Thoracic aorta endothelial cell (primary cell): ENCODE data around the gene ZNF665. TPM values are rescaled to one million over a fixed set of nuclear protein-coding genes. Genes with fewer than 3 reads are reported as not detected.

Experiments
- total RNA-seq: library from RNA; depleted of rRNA; stranded (reverse); fragments of >200 nt; gene quantifications from 2 replicates; pipeline ENCODE4 v1.2.3, GENCODE V29; 2012

ZNF665 gene
- 1.1 and 1.9 TPM in 2 replicates for total RNA-seq

GRCh38 chr19:53192771-53193534 is at the start of gene ZNF665:
Gene ZNF665, minus strand, starts transcription at chr19:53193358. Its CDS starts 10,460 bp downstream, at chr19:53182898.

GRCh38 chr19:53132141-53132991 is 60.8 kb downstream of the ZNF665 start, which contains the start of gene ZNF415:
Gene ZNF415, minus strand, starts transcription at chr19:53132910. Its CDS starts 10,234 bp downstream, at chr19:53122676.

Other genes starting within 250 kb of the ZNF665 start
- 9.3 and 9.6 TPM in 2 replicates for gene ZNF816, start 230.5 kb downstream of the ZNF665 start, total RNA-seq
- gene ERVV-1, start 179.4 kb downstream of the ZNF665 start, total RNA-seq, result not detected in 2 replicates
- gene ERVV-2, start 148.6 kb downstream of the ZNF665 start, total RNA-seq, result not detected in 2 replicates
- 27.9 and 28.6 TPM in 2 replicates for gene ZNF160, start 89.9 kb downstream of the ZNF665 start, total RNA-seq
- gene ZNF415, start 60.4 kb downstream of the ZNF665 start, total RNA-seq, result 0.29 and 0.80 TPM in 2 replicates
- gene ZNF347, start 34.3 kb downstream of the ZNF665 start, total RNA-seq, result 6.8 and 8.5 TPM in 2 replicates
- 23.1 and 23.8 TPM in 2 replicates for gene ZNF677, start 61.5 kb upstream of the ZNF665 start, total RNA-seq
- not detected in 2 replicates for gene VN1R2, start 64.9 kb upstream of the ZNF665 start, total RNA-seq
- gene VN1R4, start 74.4 kb upstream of the ZNF665 start, total RNA-seq, result not detected in 2 replicates
- 9.2 and 9.7 TPM in 2 replicates for gene ZNF845, start 140.4 kb upstream of the ZNF665 start, total RNA-seq
- 5.9 and 6.7 TPM in 2 replicates for gene ZNF525, start 172.3 kb upstream of the ZNF665 start, total RNA-seq
- gene ZNF765, start 201.8 kb upstream of the ZNF665 start, total RNA-seq, result 11.4 and 11.9 TPM in 2 replicates
- gene ZNF761, start 238.6 kb upstream of the ZNF665 start, total RNA-seq, result 11.3 and 12.5 TPM in 2 replicates